PC-3 (cell line): Measurements from ENCODE around the gene HMCN2.

Experiments used
- EZH2 ChIP-seq: fragments of 300-600 bp; sonication (generic); IDR thresholded peaks from one replicate; pipeline ENCODE4 v1.6.1; 2017; ENCODE audit warnings: antibody characterized with exemption, mild to moderate bottlenecking, low read length; ENCODE audit not compliant: unreplicated experiment
- TF ChIP-seq, protein P1 (sequence below): fragments of 300-600 bp; sonication (generic); conservative IDR thresholded peaks from 2 replicates; pipeline ENCODE4 v1.5.1; 2017; ENCODE audit warnings: antibody characterized with exemption, low read depth, mild to moderate bottlenecking, low read length

DNA sequence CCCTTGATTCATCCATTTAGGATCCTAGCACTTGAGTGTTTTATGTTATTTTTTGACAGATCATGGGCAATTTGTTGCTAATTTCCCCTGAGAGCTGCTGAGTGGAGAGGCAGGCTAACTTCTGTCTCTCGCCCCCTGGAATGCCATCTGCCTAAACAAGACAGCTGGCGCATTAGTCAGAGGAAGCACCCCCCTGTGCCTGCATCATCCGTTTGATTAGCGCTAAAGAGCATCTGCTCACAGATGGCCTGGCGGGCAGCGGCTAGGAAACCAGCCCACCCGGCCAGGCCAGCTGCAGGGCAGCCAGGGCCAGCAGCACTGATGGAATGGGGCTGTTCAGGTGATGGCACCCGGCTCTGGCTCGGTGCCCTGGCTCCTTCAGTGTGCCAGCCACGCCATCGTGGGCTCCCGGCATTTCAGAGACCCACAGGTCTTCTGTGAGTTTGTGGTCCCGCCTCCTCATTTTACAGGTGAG lies 156.3 kb downstream of the HMCN2 start:
- TF ChIP-seq, protein P1, sequence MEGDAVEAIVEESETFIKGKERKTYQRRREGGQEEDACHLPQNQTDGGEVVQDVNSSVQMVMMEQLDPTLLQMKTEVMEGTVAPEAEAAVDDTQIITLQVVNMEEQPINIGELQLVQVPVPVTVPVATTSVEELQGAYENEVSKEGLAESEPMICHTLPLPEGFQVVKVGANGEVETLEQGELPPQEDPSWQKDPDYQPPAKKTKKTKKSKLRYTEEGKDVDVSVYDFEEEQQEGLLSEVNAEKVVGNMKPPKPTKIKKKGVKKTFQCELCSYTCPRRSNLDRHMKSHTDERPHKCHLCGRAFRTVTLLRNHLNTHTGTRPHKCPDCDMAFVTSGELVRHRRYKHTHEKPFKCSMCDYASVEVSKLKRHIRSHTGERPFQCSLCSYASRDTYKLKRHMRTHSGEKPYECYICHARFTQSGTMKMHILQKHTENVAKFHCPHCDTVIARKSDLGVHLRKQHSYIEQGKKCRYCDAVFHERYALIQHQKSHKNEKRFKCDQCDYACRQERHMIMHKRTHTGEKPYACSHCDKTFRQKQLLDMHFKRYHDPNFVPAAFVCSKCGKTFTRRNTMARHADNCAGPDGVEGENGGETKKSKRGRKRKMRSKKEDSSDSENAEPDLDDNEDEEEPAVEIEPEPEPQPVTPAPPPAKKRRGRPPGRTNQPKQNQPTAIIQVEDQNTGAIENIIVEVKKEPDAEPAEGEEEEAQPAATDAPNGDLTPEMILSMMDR, result no peak
- no peak for TF ChIP-seq EZH2
